GM12878 (cell line): ENCODE results near the gene RRAS. TPM values are rescaled to one million over a fixed set of nuclear protein-coding genes. Genes with fewer than 3 reads are reported as not detected.

ENCODE experiments used
- microRNA-seq: library from miRNA; unstranded; fragments of <30 nt; microRNA quantifications from one replicate; pipeline ENCODE4, GENCODE V29; 2018
- polyA plus RNA-seq, 11 experiments: library from polyadenylated mRNA; depleted of rRNA in 4 of 11; unstranded in 6 of 11; stranded (reverse) in 5 of 11; fragments of >200 nt; fragmentation: Nextera tagmentation in 4 of 11; fragmentation: Illumina TruSeq in 1 of 11; extraction: Ambion mirVana in 4 of 11; extraction: Trizol in 1 of 11; gene quantifications; 1 replicate in 1 of 11; 2 replicates in 10 of 11; pipeline versions ENCODE4 v1.2.1 to v1.2.3, GENCODE V29; 2011 to 2016; ENCODE audit warnings: inconsistent platforms in 2 of 11, missing spikeins in 2 of 11, low read depth in 1 of 11
- small RNA-seq: library from RNA; depleted of rRNA; stranded (forward); fragments of <200 nt; gene quantifications from one replicate; pipeline ENCODE3, GENCODE V24; 2014
- total RNA-seq, 4 experiments: library from RNA; depleted of rRNA in 3 of 4; stranded (reverse); fragments of >200 nt in 3 of 4; fragmentation: Illumina TruSeq in 1 of 4; extraction: Trizol in 1 of 4; gene quantifications; 2 replicates each; pipeline versions ENCODE4 v1.2.1 to v1.2.3, GENCODE V29; 2013 to 2021

Gene RRAS
- total and polyA plus RNA-seq, 10 of the 15 experiments (the other 5 are each of a cell fraction or from before 2014, with no cell fraction given), result 0.24 to 5.8 (median 1.8) TPM

Small RNA genes lying within 50 kb of the gene (microRNA-seq; reads per million reads assigned to microRNA genes)
- gene MIR5088, result 0.56 reads per million

Small RNA genes lying within 50 kb of the gene (small RNA-seq; reads per million reads assigned to genes)
- 0.20 reads per million for gene MIR5088

Other genes with a start within 250 kb of the RRAS start
Only the 7 nearest of the 27 such genes appear.
- gene PRR12, start 49.0 kb downstream of the RRAS start, total RNA-seq (2014; rRNA removed), result 1.5 and 1.8 TPM in 2 replicates
- 0.83 and 0.94 TPM in 2 replicates for gene PRR12, start 49.0 kb downstream of the RRAS start, total RNA-seq (2014; rRNA removed; fragmentation: Illumina TruSeq; extraction: Trizol)
- gene PRR12, start 49.0 kb downstream of the RRAS start, total RNA-seq (2021), result 22.7 and 25.3 TPM in 2 replicates
- gene PRR12, start 49.0 kb downstream of the RRAS start, polyA plus RNA-seq (2011; rRNA removed), result 0.13 and 0.30 TPM in 2 replicates
- 0.78 and 2.6 TPM in 2 replicates for gene PRR12, start 49.0 kb downstream of the RRAS start, polyA plus RNA-seq (2014; fragmentation: Illumina TruSeq; extraction: Trizol)
- gene PRR12, start 49.0 kb downstream of the RRAS start, polyA plus RNA-seq (2014; fragmentation: Nextera tagmentation; extraction: Ambion mirVana), result under 1 TPM; 0.02 to 0.11 TPM
- 5.4 and 8.5 TPM in 2 replicates for gene PRR12, start 49.0 kb downstream of the RRAS start, polyA plus RNA-seq (2014; rRNA removed)
- gene PRR12, start 49.0 kb downstream of the RRAS start, polyA plus RNA-seq (2016; fragmentation: Nextera tagmentation; extraction: Ambion mirVana), result 1 to 10 TPM; 1.5 to 1.8 TPM
- 5.7 and 6.4 TPM in 2 replicates for gene SCAF1, start 2.1 kb upstream of the RRAS start, total RNA-seq (2014; rRNA removed)
- 2.5 and 3.5 TPM in 2 replicates for gene SCAF1, start 2.1 kb upstream of the RRAS start, total RNA-seq (2014; rRNA removed; fragmentation: Illumina TruSeq; extraction: Trizol)
- 66.9 and 77.0 TPM in 2 replicates for gene SCAF1, start 2.1 kb upstream of the RRAS start, total RNA-seq (2021)
- gene SCAF1, start 2.1 kb upstream of the RRAS start, polyA plus RNA-seq (2011; rRNA removed), result 1.3 and 2.1 TPM in 2 replicates
- 0.40 and 4.2 TPM in 2 replicates for gene SCAF1, start 2.1 kb upstream of the RRAS start, polyA plus RNA-seq (2014; fragmentation: Illumina TruSeq; extraction: Trizol)
- under 1 TPM; 0.18 to 0.24 TPM for gene SCAF1, start 2.1 kb upstream of the RRAS start, polyA plus RNA-seq (2014; fragmentation: Nextera tagmentation; extraction: Ambion mirVana)
- gene SCAF1, start 2.1 kb upstream of the RRAS start, polyA plus RNA-seq (2014; rRNA removed), result 12.2 and 18.5 TPM in 2 replicates
- 1 to 10 TPM; 7.1 to 9.3 TPM for gene SCAF1, start 2.1 kb upstream of the RRAS start, polyA plus RNA-seq (2016; fragmentation: Nextera tagmentation; extraction: Ambion mirVana)
- gene IRF3, start 25.7 kb upstream of the RRAS start, total RNA-seq (2014; rRNA removed), result 82.7 and 87.4 TPM in 2 replicates
- 39.2 and 41.7 TPM in 2 replicates for gene IRF3, start 25.7 kb upstream of the RRAS start, total RNA-seq (2014; rRNA removed; fragmentation: Illumina TruSeq; extraction: Trizol)
- 93.8 and 110 TPM in 2 replicates for gene IRF3, start 25.7 kb upstream of the RRAS start, total RNA-seq (2021)
- gene IRF3, start 25.7 kb upstream of the RRAS start, polyA plus RNA-seq (2011; rRNA removed), result 39.9 and 68.7 TPM in 2 replicates
- gene IRF3, start 25.7 kb upstream of the RRAS start, polyA plus RNA-seq (2014; fragmentation: Illumina TruSeq; extraction: Trizol), result 25.2 and 83.2 TPM in 2 replicates
- 10 to 100 TPM in 1 of 2 experiments, 1 to 10 TPM in 1; 5.5 to 17.2 TPM for gene IRF3, start 25.7 kb upstream of the RRAS start, polyA plus RNA-seq (2014; fragmentation: Nextera tagmentation; extraction: Ambion mirVana)
- gene IRF3, start 25.7 kb upstream of the RRAS start, polyA plus RNA-seq (2014; rRNA removed), result 109 and 140 TPM in 2 replicates
- gene IRF3, start 25.7 kb upstream of the RRAS start, polyA plus RNA-seq (2016; fragmentation: Nextera tagmentation; extraction: Ambion mirVana), result 10 to 100 TPM; 51.1 to 58.1 TPM
- 48.7 and 66.9 TPM in 2 replicates for gene BCL2L12, start 25.8 kb upstream of the RRAS start, total RNA-seq (2014; rRNA removed)
- 9.6 and 10.2 TPM in 2 replicates for gene BCL2L12, start 25.8 kb upstream of the RRAS start, total RNA-seq (2014; rRNA removed; fragmentation: Illumina TruSeq; extraction: Trizol)
- gene BCL2L12, start 25.8 kb upstream of the RRAS start, total RNA-seq (2021), result 81.9 and 83.5 TPM in 2 replicates
- gene BCL2L12, start 25.8 kb upstream of the RRAS start, polyA plus RNA-seq (2011; rRNA removed), result 19.4 and 34.0 TPM in 2 replicates
- 26.2 and 28.9 TPM in 2 replicates for gene BCL2L12, start 25.8 kb upstream of the RRAS start, polyA plus RNA-seq (2014; fragmentation: Illumina TruSeq; extraction: Trizol)
- 1 to 10 TPM; 1.8 to 7.9 TPM for gene BCL2L12, start 25.8 kb upstream of the RRAS start, polyA plus RNA-seq (2014; fragmentation: Nextera tagmentation; extraction: Ambion mirVana)
- gene BCL2L12, start 25.8 kb upstream of the RRAS start, polyA plus RNA-seq (2014; rRNA removed), result 143 and 146 TPM in 2 replicates
- 100 to 1,000 TPM in 1 of 2 experiments, 10 to 100 TPM in 1; 90.3 to 102 TPM for gene BCL2L12, start 25.8 kb upstream of the RRAS start, polyA plus RNA-seq (2016; fragmentation: Nextera tagmentation; extraction: Ambion mirVana)
- gene PRMT1, start 37.1 kb upstream of the RRAS start, total RNA-seq (2014; rRNA removed), result 589 and 611 TPM in 2 replicates
- 343 and 363 TPM in 2 replicates for gene PRMT1, start 37.1 kb upstream of the RRAS start, total RNA-seq (2014; rRNA removed; fragmentation: Illumina TruSeq; extraction: Trizol)
- gene PRMT1, start 37.1 kb upstream of the RRAS start, total RNA-seq (2021), result 432 and 437 TPM in 2 replicates
- 357 and 667 TPM in 2 replicates for gene PRMT1, start 37.1 kb upstream of the RRAS start, polyA plus RNA-seq (2011; rRNA removed)
- 179 and 527 TPM in 2 replicates for gene PRMT1, start 37.1 kb upstream of the RRAS start, polyA plus RNA-seq (2014; fragmentation: Illumina TruSeq; extraction: Trizol)
- gene PRMT1, start 37.1 kb upstream of the RRAS start, polyA plus RNA-seq (2014; fragmentation: Nextera tagmentation; extraction: Ambion mirVana), result 10 to 100 TPM; 19.9 to 50.5 TPM
- gene PRMT1, start 37.1 kb upstream of the RRAS start, polyA plus RNA-seq (2014; rRNA removed), result 643 and 678 TPM in 2 replicates
- gene PRMT1, start 37.1 kb upstream of the RRAS start, polyA plus RNA-seq (2016; fragmentation: Nextera tagmentation; extraction: Ambion mirVana), result 100 to 1,000 TPM; 441 to 447 TPM
- 1.6 and 2.1 TPM in 2 replicates for gene ADM5, start 49.5 kb upstream of the RRAS start, total RNA-seq (2014; rRNA removed)
- 0.81 and 0.92 TPM in 2 replicates for gene ADM5, start 49.5 kb upstream of the RRAS start, total RNA-seq (2014; rRNA removed; fragmentation: Illumina TruSeq; extraction: Trizol)
- 4.5 and 5.4 TPM in 2 replicates for gene ADM5, start 49.5 kb upstream of the RRAS start, total RNA-seq (2021)
- gene ADM5, start 49.5 kb upstream of the RRAS start, polyA plus RNA-seq (2011; rRNA removed), result 0.55 and 1.6 TPM in 2 replicates
- 0.29 and 1.2 TPM in 2 replicates for gene ADM5, start 49.5 kb upstream of the RRAS start, polyA plus RNA-seq (2014; fragmentation: Illumina TruSeq; extraction: Trizol)
- under 1 TPM in 1 of 2 experiments, not detected in 1; 0.05 TPM for gene ADM5, start 49.5 kb upstream of the RRAS start, polyA plus RNA-seq (2014; fragmentation: Nextera tagmentation; extraction: Ambion mirVana)
- gene ADM5, start 49.5 kb upstream of the RRAS start, polyA plus RNA-seq (2014; rRNA removed), result 6.0 and 6.4 TPM in 2 replicates
- under 1 TPM; 0.76 to 0.78 TPM for gene ADM5, start 49.5 kb upstream of the RRAS start, polyA plus RNA-seq (2016; fragmentation: Nextera tagmentation; extraction: Ambion mirVana)
- gene CPT1C, start 51.0 kb upstream of the RRAS start, total RNA-seq (2014; rRNA removed), result 0.54 and 0.56 TPM in 2 replicates
- 0.04 TPM in 1 of 2 replicates, not detected in the other for gene CPT1C, start 51.0 kb upstream of the RRAS start, total RNA-seq (2014; rRNA removed; fragmentation: Illumina TruSeq; extraction: Trizol)
- gene CPT1C, start 51.0 kb upstream of the RRAS start, total RNA-seq (2021), result 0.21 and 0.80 TPM in 2 replicates
- not detected in 2 replicates for gene CPT1C, start 51.0 kb upstream of the RRAS start, polyA plus RNA-seq (2011; rRNA removed)
- gene CPT1C, start 51.0 kb upstream of the RRAS start, polyA plus RNA-seq (2014; fragmentation: Illumina TruSeq; extraction: Trizol), result 0.26 and 0.71 TPM in 2 replicates
- not detected for gene CPT1C, start 51.0 kb upstream of the RRAS start, polyA plus RNA-seq (2014; fragmentation: Nextera tagmentation; extraction: Ambion mirVana)
- 0.29 and 0.57 TPM in 2 replicates for gene CPT1C, start 51.0 kb upstream of the RRAS start, polyA plus RNA-seq (2014; rRNA removed)
- gene CPT1C, start 51.0 kb upstream of the RRAS start, polyA plus RNA-seq (2016; fragmentation: Nextera tagmentation; extraction: Ambion mirVana), result under 1 TPM; 0.20 to 0.21 TPM